Caco-2 (cell line): Measurements from ENCODE around the gene HSPA1B. TPM values are rescaled to one million over a fixed set of nuclear protein-coding genes. Genes with fewer than 3 reads are reported as not detected.

ENCODE experiments used
- BruUV-seq: library from RNA; stranded (reverse); fragments of 400-500 nt; replicated peaks from 2 replicates; lab custom pipeline; 2021; lab: Mats Ljungman, UMichigan
- CTCF ChIA-PET: fragments of 300-600 bp; sonication (Branson Sonifier 250); formaldehyde crosslinking; loops from one replicate; lab custom pipeline; 2022; ENCODE audit warnings: antibody characterized with exemption; lab: Charles Lee
- POLR2A ChIA-PET: fragments of 300-600 bp; sonication (Branson Sonifier 250); formaldehyde crosslinking; loops from one replicate; lab custom pipeline; 2022; ENCODE audit warnings: antibody characterized with exemption; lab: Charles Lee
- DNase-seq, 2 experiments: peaks; one replicate each; pipeline versions ENCODE4 v3.0.0 to v3.0.0-alpha.2; 2020 to 2022
- H3K27me3 ChIP-seq: replicated peaks from 2 replicates; pipeline ENCODE4 v1.6.0; 2011; ENCODE audit warnings: low read length; ENCODE audit not compliant: control insufficient read depth, insufficient read depth
- H3K36me3 ChIP-seq: 2 replicates; pipeline ENCODE4 v1.5.1; 2011; ENCODE audit warnings: low read length; ENCODE audit not compliant: control insufficient read depth, insufficient read depth
- H3K4me1 ChIP-seq: fragments of 250-450 bp; sonication (Bioruptor Pico); 2 replicates; pipeline ENCODE4 v1.5.1; 2020; ENCODE audit warnings: mild to moderate bottlenecking
- H3K4me3 ChIP-seq: 2 replicates; pipeline ENCODE4 v1.5.1; 2011; ENCODE audit warnings: low read depth, mild to moderate bottlenecking, control low read depth, low read length
- H3K9me3 ChIP-seq: fragments of 250-450 bp; sonication (Bioruptor Pico); 2 replicates; pipeline ENCODE4 v1.5.1; 2020; ENCODE audit warnings: mild to moderate bottlenecking, moderate library complexity
- H3K27ac Mint-ChIP-seq: one replicate; pipeline ENCODE4 v1.8.0; 2022; ENCODE audit warnings: mixed read lengths; ENCODE audit not compliant: unreplicated experiment
- H3K27me3 Mint-ChIP-seq: one replicate; pipeline ENCODE4 v1.8.0; 2022; ENCODE audit warnings: mixed read lengths; ENCODE audit not compliant: insufficient read depth, unreplicated experiment
- H3K36me3 Mint-ChIP-seq: one replicate; pipeline ENCODE4 v1.8.0; 2022; ENCODE audit warnings: mild to moderate bottlenecking, mixed read lengths; ENCODE audit not compliant: insufficient read depth, unreplicated experiment
- H3K4me1 Mint-ChIP-seq: one replicate; pipeline ENCODE4 v1.8.0; 2022; ENCODE audit warnings: low read depth, mixed read lengths; ENCODE audit not compliant: unreplicated experiment
- H3K4me3 Mint-ChIP-seq: one replicate; pipeline ENCODE4 v1.8.0; 2022; ENCODE audit warnings: mild to moderate bottlenecking, moderate library complexity, mixed read lengths; ENCODE audit not compliant: unreplicated experiment
- H3K9me3 Mint-ChIP-seq: one replicate; pipeline ENCODE4 v1.8.0; 2022; ENCODE audit warnings: mixed read lengths; ENCODE audit not compliant: unreplicated experiment
- CTCF ChIP-seq, 2 experiments: fragments of 200-600 bp in 1 of 2; IDR thresholded peaks; 1 replicate in 1 of 2; 2 replicates in 1 of 2; pipeline versions ENCODE4 v1.5.1 to v1.8.0; 2011 to 2022; ENCODE audit warnings: antibody characterized with exemption in 1 of 2, control low read depth in 1 of 2, inconsistent platforms in 1 of 2, low read depth in 1 of 2, low read length in 1 of 2, mild to moderate bottlenecking in 1 of 2, moderate library complexity in 1 of 2; ENCODE audit not compliant: insufficient read depth in 1 of 2, severe bottlenecking in 1 of 2, unreplicated experiment in 1 of 2
- intact Hi-C: fragments of 100-400 bp; cut with micrococcal nuclease; formaldehyde crosslinking; loops from one replicate; pipeline ENCODE4 v1.10.0; 2022; ENCODE audit not compliant: unreplicated experiment
- total RNA-seq: library from RNA; stranded (reverse); gene quantifications from 2 replicates; pipeline ENCODE4 v1.2.3, GENCODE V29; 2022

The HSPA1B gene
- total RNA-seq, 1 experiment from 2014 or later, result 99.0 TPM

GRCh38 chr6:31878222-31878621 lies 50.7 kb downstream of the HSPA1B start:
- POLR2A ChIA-PET, result no interaction called here
- Mint-ChIP-seq H3K9me3 (no peaks in the 10 kb centered on the region), H3K4me1 (peaks cover 8% of the 10 kb centered on the region), H3K27ac (peak overlapping the region; percentile 84), H3K27me3 (no peaks in the 10 kb centered on the region), H3K36me3 (peaks cover 25% of the 10 kb centered on the region), H3K4me3 (no peak overlapping the region)
- CTCF ChIA-PET, result no interaction called here
- intact Hi-C loops, result no loop called here
- no peak for DNase-seq
- Histone ChIP-seq H3K4me3 (no peak overlapping the region), H3K4me1 (peaks cover 15% of the 10 kb centered on the region; the same call in 1 of the 2 replicates), H3K27me3 (no peaks in the 10 kb centered on the region), H3K36me3 (no peaks in the 10 kb centered on the region; the same call in 1 of the 2 replicates), H3K9me3 (no peaks in the 10 kb centered on the region)
- BruUV-seq, result no TSS peak
- TF ChIP-seq CTCF (IDR thresholded peaks at IDR 0.05; ENCODE audit: insufficient read depth in 1 of 2, low read depth in 1 of 2, low read length in 1 of 2, severe bottlenecking in 1 of 2, unreplicated experiment in 1 of 2), result no peak

GRCh38 chr6:31878726-31879125 lies 51.2 kb downstream of the HSPA1B start, which contains the start of gene SLC44A4:
TSS of gene SLC44A4 (minus strand) at chr6:31878997. CDS start at chr6:31878980, 17 bp downstream.
- H3K9me3 Mint-ChIP-seq, result no peaks in the 10 kb centered on the region
- H3K27ac Mint-ChIP-seq, result peak within 1 kb of the TSS; percentile 84
- Histone ChIP-seq H3K27me3 (no peaks in the 10 kb centered on the region), H3K36me3 (no peaks in the 10 kb centered on the region; the same call in 1 of the 2 replicates), H3K4me3 (no peak within 1 kb of the TSS), H3K4me1 (peaks cover 15% of the 10 kb centered on the region; the same call in 1 of the 2 replicates), H3K9me3 (no peaks in the 10 kb centered on the region)
- H3K4me1 Mint-ChIP-seq, result peaks cover 8% of the 10 kb centered on the region
- no peak within 1 kb of the TSS for H3K4me3 Mint-ChIP-seq
- ChIA-PET POLR2A (no interaction called here), CTCF (no interaction called here)
- no TSS peak for BruUV-seq
- intact Hi-C loops, result no loop called here
- peaks cover 25% of the 10 kb centered on the region for H3K36me3 Mint-ChIP-seq
- DNase-seq, result no peak
- no peak for TF ChIP-seq CTCF (IDR thresholded peaks at IDR 0.05; ENCODE audit: insufficient read depth in 1 of 2, low read depth in 1 of 2, low read length in 1 of 2, severe bottlenecking in 1 of 2, unreplicated experiment in 1 of 2)
- no peaks in the 10 kb centered on the region for H3K27me3 Mint-ChIP-seq

- no TSS peak for BruUV-seq
- H3K4me1 Mint-ChIP-seq, result peaks cover 8% of the 10 kb centered on the region
- DNase-seq, result no peak
- Histone ChIP-seq H3K36me3 (no peaks in the 10 kb centered on the region; the same call in 1 of the 2 replicates), H3K9me3 (no peaks in the 10 kb centered on the region), H3K4me1 (peaks cover 15% of the 10 kb centered on the region; the same call in 1 of the 2 replicates), H3K4me3 (no peak overlapping the region), H3K27me3 (no peaks in the 10 kb centered on the region)
- no peak overlapping the region for H3K27ac Mint-ChIP-seq
- H3K9me3 Mint-ChIP-seq, result no peaks in the 10 kb centered on the region
- H3K4me3 Mint-ChIP-seq, result no peak overlapping the region
- no peaks in the 10 kb centered on the region for H3K27me3 Mint-ChIP-seq
- TF ChIP-seq CTCF (IDR thresholded peaks at IDR 0.05; ENCODE audit: insufficient read depth in 1 of 2, low read depth in 1 of 2, low read length in 1 of 2, severe bottlenecking in 1 of 2, unreplicated experiment in 1 of 2), result no peak
- CTCF ChIA-PET, result no interaction called here
- POLR2A ChIA-PET, result no interaction called here
- intact Hi-C loops, result no loop called here
- H3K36me3 Mint-ChIP-seq, result peaks cover 25% of the 10 kb centered on the region
Measured at GRCh38 chr6:31879143-31879542, 51.6 kb downstream of the HSPA1B start.

Other genes starting within 250 kb of the HSPA1B start
- gene LTB, start 245.3 kb upstream of the HSPA1B start, total RNA-seq, result not detected in 2 replicates
- gene LST1, start 241.5 kb upstream of the HSPA1B start, total RNA-seq, result not detected in 2 replicates
- not detected in 2 replicates for gene NCR3, start 234.7 kb upstream of the HSPA1B start, total RNA-seq
- 2.2 and 2.7 TPM in 2 replicates for gene AIF1, start 212.5 kb upstream of the HSPA1B start, total RNA-seq
- 213 and 222 TPM in 2 replicates for gene PRRC2A, start 207.0 kb upstream of the HSPA1B start, total RNA-seq
- gene BAG6, start 175.1 kb upstream of the HSPA1B start, total RNA-seq, result 354 and 376 TPM in 2 replicates
- 14.8 and 15.8 TPM in 2 replicates for gene APOM, start 171.8 kb upstream of the HSPA1B start, total RNA-seq
- gene C6orf47, start 167.0 kb upstream of the HSPA1B start, total RNA-seq, result 19.4 and 19.7 TPM in 2 replicates
- gene GPANK1, start 162.7 kb upstream of the HSPA1B start, total RNA-seq, result 20.3 TPM in 2 replicates
- 219 and 221 TPM in 2 replicates for gene CSNK2B, start 161.7 kb upstream of the HSPA1B start, total RNA-seq
- 13.9 and 17.5 TPM in 2 replicates for gene LY6G5B, start 157.8 kb upstream of the HSPA1B start, total RNA-seq
- 2.0 and 2.9 TPM in 2 replicates for gene LY6G5C, start 146.7 kb upstream of the HSPA1B start, total RNA-seq
- gene ABHD16A, start 124.4 kb upstream of the HSPA1B start, total RNA-seq, result 62.7 and 63.2 TPM in 2 replicates
- not detected in 2 replicates for gene LY6G6F, start 120.9 kb upstream of the HSPA1B start, total RNA-seq
- not detected in 2 replicates for gene LY6G6D, start 112.4 kb upstream of the HSPA1B start, total RNA-seq
- gene LY6G6C, start 106.0 kb upstream of the HSPA1B start, total RNA-seq, result 0.88 and 1.3 TPM in 2 replicates
- not detected in 2 replicates for gene MPIG6B, start 104.4 kb upstream of the HSPA1B start, total RNA-seq
- 82.4 and 91.6 TPM in 2 replicates for gene DDAH2, start 98.4 kb upstream of the HSPA1B start, total RNA-seq
- gene CLIC1, start 91.2 kb upstream of the HSPA1B start, total RNA-seq, result 374 and 420 TPM in 2 replicates
- gene MSH5, start 87.7 kb upstream of the HSPA1B start, total RNA-seq, result 49.6 and 51.0 TPM in 2 replicates
- 6.4 and 13.0 TPM in 2 replicates for gene SAPCD1, start 65.1 kb upstream of the HSPA1B start, total RNA-seq
- 0.61 and 1.5 TPM in 2 replicates for gene VWA7, start 50.4 kb upstream of the HSPA1B start, total RNA-seq
- gene VARS1, start 32.0 kb upstream of the HSPA1B start, total RNA-seq, result 132 and 135 TPM in 2 replicates
- 56.3 and 61.2 TPM in 2 replicates for gene LSM2, start 20.8 kb upstream of the HSPA1B start, total RNA-seq
- gene HSPA1L, start 12.5 kb upstream of the HSPA1B start, total RNA-seq, result 0.86 and 1.6 TPM in 2 replicates
- gene HSPA1A, start 12.2 kb upstream of the HSPA1B start, total RNA-seq, result 77.3 and 96.9 TPM in 2 replicates
- gene NEU1, start 35.1 kb downstream of the HSPA1B start, total RNA-seq, result 173 and 176 TPM in 2 replicates
- 0.57 TPM in 1 of 2 replicates, not detected in the other for gene SLC44A4, start 51.3 kb downstream of the HSPA1B start, total RNA-seq
- gene EHMT2, start 70.0 kb downstream of the HSPA1B start, total RNA-seq, result 64.3 and 65.7 TPM in 2 replicates
- gene ZBTB12, start 74.3 kb downstream of the HSPA1B start, total RNA-seq, result 9.6 and 11.7 TPM in 2 replicates
- gene C2, start 100.0 kb downstream of the HSPA1B start, total RNA-seq, result 4.8 and 4.9 TPM in 2 replicates
- 31.0 and 32.1 TPM in 2 replicates for gene CFB, start 118.4 kb downstream of the HSPA1B start, total RNA-seq
- 75.3 and 82.0 TPM in 2 replicates for gene NELFE, start 131.2 kb downstream of the HSPA1B start, total RNA-seq
- gene SKIC2, start 131.4 kb downstream of the HSPA1B start, total RNA-seq, result 70.0 and 77.9 TPM in 2 replicates
- 22.4 and 23.7 TPM in 2 replicates for gene DXO, start 144.4 kb downstream of the HSPA1B start, total RNA-seq
- gene C4A, start 154.3 kb downstream of the HSPA1B start, total RNA-seq, result 1.0 and 1.5 TPM in 2 replicates
- gene C4B, start 187.1 kb downstream of the HSPA1B start, total RNA-seq, result 1.1 and 1.4 TPM in 2 replicates
- gene CYP21A2, start 210.7 kb downstream of the HSPA1B start, total RNA-seq, result not detected in 2 replicates